GM04504 (cell line): Measurements from ENCODE around the gene AHNAK2.
"Not testable (repeated sequence)": the region's sequence is repeated elsewhere in the genome, so short reads cannot be mapped to it uniquely, and the experiment has no call there.

Source experiments
- DNase-seq: peaks from one replicate; pipeline ENCODE4 v3.0.0-alpha.2; 2012; ENCODE audit warnings: low read depth

The AHNAK2 gene

DNA sequence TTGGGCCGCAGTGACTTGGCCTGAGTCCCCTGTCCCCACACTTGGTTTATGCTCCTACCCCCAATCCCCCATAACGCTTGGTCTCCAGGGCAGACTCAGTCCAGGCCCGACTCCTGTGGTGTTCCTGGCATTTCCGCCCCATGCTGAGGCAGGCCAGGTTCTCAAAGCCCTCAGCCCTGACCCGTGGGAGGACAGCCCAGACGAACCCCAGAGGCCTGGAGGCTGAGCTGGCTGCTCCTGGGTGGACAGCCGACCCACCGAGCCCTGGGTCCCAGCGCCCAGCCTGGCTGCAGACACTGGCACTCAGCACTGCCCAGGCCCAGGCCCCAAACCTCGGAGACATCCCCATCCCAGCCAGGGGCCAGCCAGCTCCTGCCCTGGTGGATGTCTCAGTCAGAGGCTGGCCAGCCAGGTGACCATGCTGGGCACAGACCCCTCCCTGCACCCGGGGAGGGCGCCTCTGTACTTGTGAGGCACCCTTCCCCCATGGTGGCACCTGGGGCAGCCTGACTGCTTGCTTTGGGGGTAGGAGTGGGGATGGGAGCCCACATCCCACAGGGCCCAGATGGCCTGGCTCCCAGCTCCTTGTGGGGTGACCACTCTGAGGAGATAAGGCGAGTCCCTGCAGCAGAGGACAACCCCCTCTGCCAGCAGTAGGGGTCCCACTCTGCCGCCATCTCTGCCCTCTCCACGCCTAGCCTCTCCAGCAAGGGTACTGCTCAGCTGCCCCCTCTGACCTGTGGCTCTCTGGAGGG, 52.1 kb downstream of the AHNAK2 start:
- no peak for DNase-seq

DNA sequence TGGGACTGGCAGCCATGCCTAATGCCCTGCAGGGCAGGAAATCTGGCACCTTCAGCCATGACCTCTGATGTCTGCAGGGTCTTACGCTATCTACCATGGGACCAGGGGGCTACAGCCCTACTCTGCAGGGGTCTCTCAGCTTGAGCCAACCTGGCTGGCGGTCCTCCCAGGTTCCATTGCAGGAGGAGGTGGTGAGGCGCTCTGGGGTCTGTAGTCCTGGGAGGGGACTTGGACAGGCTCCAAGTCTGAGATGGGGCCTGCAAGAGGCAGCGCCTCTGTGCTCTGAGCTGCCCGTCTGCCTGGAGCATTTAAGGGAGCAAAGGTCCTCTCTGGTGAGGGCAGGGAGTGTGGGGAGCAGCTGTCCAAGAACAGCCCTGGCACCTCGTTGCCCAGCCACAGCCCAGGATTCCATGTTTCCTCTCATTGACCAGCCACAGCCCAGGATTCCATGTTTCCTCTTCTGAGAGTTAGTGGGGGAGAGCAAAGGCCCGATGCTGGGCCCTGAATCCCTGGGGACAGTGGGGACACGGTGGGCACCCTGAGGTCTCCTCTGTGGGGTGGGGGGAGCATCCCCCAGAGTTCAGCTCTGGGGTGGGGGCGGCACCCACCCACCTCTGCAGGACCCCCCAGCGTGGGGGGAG, 52.8 kb downstream of the AHNAK2 start:
- DNase-seq = no peak

DNA sequence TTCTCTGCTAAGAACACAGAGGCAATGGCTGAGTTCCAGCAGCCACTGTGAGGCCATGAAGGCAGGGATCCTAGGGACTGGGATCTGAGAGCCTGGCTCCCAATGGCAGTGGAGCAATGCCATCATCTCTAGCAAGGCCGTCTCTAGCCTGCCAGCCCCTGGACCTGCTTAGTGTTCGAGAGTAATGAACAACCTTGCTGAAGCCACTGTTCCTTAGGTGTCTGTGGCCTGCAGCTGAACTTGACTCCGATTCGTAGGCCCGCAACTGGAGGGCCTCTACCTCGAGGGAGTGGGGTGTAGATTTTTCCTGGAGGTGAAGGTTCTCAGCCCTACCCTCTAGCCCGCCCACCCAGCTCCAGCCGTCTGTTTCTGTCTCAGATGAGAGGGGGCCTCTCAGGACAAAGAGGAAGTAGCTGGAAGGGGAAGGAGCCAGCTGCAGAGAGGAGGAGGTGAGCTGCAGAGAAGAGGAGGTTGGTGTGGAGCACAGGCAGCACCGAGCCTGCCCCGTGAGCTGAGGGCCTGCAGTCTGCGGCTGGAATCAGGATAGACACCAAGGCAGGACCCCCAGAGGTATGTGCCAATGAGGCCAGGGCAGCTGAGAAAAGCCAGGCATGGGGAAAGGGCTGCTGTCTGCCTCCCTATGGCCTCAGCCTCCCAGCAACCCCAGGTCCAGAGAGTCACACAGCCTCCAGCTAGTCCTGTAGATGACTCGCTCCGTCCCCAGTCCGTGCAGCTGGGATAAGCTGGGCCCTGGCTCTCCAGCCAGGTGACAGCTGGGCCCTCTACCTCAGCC, 53.6 kb downstream of the AHNAK2 start, which contains the start of gene PLD4:
Gene PLD4 (plus strand): TSS at position 459 of the 793 bp plus-strand sequence. CDS start 2,262 bp downstream, outside the sequence.
- DNase-seq = no peak

DNA sequence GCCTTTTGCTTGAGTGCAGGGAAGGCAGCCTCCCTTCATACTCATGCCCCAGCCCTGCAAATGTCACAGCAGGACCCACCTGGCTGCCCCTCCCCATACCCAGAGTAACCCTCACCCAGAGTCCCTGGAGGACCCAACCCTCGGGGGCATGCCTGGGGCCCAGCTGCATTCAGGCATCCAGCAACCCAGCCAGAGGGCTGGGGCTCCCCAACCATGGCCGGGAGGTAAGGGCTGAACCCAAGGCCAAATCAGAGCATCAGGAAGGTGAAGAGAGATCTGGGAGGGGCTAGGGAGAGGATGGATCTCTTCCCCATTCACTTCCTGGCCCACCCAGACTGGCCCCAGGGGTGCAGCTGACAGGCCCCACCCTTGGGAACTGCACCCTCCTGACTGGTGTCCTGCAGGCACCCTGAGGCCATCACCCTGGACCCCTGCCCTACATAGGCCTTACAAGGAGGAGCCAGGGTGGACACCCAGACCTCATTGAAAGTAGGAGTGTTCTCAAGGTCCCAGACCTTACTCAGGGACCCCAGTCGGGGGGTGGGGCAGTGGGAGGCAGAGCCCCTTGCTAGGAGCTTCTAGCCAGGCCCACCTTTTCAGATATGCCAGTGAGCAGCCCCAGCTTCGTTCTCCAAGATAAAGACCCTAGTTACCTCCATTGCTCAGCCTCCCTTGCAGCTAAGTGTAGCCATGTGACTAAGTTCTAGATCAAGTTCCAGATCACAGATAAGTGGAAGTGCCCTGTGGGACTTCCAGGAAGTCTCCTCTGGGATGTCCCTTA, 54.3 kb downstream of the AHNAK2 start:
- no peak for DNase-seq

DNA sequence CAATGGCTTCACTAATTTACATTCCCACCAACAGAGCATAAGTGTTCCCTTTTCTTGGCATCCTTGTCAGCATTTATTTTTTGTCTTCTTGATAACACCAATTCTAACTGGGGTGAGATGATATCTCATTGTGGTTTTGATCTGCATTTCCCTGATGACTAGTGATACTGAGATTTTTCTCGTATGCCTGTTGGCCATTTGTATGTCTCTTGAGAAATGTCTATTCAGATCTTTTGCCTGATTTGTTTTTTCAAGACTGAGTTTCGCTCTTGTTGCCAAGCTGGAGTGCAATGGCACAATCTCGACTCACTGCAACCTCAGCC, 58.2 kb downstream of the AHNAK2 start:
- no peak for DNase-seq

DNA sequence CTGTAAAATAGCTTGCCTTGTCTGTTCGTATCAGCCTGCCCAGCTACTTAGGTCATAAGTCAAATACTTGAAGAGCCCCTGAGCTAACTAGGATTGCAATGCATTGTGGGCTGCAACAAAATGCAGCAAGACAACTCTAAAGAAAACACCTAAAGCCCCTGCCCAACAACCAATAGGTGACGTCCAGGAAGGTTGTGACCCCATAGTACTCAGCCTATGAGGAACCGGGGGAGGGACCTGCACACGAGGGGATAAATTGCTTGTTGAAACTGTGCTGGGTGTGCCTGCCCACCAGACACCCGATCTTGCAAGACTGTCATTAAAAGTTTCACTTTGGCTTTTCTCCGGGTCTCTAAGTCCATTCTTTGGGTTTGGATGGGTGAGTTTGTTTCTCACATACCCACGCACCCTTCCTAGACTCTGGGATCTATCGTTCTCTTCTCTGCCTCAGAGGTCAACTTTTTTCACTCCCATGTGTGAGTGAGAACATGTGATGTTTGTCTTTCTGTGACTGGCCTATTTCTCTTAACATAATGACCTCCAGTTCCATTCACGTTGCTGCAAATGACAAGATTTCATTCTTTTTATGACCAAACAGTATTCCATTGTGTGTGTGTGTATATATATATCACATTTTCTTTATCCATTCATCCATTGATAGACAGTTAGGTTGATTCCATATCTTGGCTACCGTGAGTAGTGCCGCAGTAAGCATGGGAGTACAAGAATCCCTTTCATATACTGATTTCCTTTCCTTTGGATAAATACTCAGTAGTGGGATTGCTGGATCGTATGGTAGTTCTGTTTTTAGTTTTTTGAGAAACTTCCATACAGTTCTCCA, 58.8 kb downstream of the AHNAK2 start:
- not testable (repeated sequence) for DNase-seq

DNA sequence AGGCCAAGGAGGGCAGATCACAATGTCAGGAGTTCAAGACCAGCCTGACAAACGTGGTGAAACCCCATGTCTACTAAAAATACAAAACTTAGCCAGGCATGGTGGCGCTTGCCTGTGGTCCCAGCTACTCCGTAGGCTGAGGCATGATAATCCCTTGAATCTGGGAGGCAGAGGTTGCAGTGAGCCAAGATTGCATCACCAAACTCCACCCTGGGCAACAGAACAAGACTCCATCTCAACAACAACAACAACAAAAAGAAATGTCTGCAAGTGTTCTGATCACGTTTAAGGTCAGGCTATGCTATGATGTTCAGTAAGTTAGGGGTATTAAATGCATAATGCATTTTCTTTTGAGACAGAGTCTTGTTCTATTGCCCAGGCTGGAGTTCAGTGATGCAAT, 60.2 kb downstream of the AHNAK2 start:
- DNase-seq = no peak

DNA sequence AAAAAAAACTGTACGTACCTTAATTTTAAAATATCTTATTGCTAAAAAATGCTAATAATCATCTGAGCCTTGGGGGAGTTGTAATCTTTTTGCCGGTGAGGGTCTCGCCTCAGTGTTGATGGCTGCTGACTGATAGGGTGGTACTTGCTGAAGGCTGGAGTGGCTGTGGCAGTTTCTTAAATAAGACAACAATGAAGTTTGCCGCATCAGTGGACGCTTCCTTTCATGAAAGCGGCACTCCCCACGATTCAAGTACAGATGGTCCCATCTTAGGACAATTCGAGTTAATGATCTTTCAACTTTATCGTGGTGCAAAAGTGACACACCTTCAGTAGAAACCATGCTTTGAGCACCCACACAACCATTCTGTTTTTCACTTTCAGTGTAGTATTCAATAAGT, 61.1 kb downstream of the AHNAK2 start:
- DNase-seq = no peak

DNA sequence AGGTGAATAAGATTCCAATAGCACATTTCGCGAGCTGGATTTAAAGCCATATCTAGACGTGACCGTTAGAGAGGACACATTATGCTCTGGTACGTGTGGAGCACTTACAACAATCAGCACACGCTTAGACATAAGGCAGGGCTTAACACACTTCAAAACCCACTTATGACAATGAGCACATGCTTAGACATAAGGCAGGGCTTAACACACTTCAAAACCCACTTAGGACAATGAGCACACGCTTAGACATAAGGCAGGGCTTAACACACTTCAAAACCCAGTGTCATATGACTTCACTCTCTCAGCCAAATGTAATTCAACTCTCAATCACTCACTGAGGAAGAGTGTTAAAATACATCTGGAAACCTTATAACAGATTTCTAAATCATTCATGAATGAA, 64.7 kb downstream of the AHNAK2 start:
- DNase-seq = no peak

DNA sequence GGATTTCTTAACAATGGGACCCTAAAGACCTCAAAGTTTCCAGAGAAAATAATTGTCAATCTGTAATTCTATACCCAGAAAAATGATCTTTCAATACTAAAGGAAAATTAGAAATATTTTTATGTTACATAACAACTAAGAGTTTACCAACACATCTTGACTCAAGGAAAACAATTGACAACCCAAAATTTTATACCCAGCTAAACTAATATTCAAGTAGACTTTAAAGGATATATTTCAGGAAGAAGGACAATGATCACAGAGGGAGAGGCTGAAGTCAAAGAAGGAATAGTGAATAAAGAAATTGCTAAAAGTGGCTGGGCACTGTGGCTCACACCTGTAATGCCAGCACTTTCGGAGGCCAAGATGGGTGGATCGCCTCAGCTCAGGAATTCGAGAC, 66.1 kb downstream of the AHNAK2 start:
- DNase-seq = no peak

DNA sequence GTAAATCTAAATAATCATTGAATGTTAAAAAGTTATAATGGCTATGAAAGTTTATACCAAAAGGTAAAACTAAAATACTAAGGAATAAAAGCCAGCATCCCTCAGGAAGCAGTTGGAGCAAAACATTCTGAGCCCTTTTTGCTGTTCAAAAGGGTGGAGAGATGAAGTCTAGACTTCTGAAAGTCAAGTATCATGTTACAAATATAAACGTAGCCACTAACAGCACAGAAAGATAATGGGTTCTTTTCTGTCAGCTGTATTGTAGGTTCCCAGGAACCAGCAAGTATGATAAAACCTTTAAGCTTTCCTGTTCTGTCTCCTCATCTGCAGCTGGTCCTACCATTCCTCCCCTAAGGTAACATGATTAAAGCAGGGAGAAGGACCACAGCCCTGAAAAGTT, 69.9 kb downstream of the AHNAK2 start:
- DNase-seq = no peak

DNA sequence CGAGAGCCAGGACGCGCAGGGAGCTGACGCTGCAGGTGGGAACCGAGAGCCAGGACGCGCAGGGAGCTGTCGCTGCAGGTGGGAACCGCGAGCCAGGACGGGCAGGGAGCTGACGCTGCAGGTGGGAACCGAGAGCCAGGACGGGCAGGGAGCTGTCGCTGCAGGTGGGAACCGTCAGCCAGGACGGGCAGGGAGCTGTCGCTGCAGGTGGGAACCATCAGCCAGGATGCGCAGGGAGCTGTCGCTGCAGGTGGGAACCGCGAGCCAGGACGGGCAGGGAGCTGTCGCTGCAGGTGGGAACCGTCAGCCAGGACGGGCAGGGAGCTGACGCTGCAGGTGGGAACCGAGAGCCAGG, 72.6 kb downstream of the AHNAK2 start:
- not testable (repeated sequence) for DNase-seq

DNA sequence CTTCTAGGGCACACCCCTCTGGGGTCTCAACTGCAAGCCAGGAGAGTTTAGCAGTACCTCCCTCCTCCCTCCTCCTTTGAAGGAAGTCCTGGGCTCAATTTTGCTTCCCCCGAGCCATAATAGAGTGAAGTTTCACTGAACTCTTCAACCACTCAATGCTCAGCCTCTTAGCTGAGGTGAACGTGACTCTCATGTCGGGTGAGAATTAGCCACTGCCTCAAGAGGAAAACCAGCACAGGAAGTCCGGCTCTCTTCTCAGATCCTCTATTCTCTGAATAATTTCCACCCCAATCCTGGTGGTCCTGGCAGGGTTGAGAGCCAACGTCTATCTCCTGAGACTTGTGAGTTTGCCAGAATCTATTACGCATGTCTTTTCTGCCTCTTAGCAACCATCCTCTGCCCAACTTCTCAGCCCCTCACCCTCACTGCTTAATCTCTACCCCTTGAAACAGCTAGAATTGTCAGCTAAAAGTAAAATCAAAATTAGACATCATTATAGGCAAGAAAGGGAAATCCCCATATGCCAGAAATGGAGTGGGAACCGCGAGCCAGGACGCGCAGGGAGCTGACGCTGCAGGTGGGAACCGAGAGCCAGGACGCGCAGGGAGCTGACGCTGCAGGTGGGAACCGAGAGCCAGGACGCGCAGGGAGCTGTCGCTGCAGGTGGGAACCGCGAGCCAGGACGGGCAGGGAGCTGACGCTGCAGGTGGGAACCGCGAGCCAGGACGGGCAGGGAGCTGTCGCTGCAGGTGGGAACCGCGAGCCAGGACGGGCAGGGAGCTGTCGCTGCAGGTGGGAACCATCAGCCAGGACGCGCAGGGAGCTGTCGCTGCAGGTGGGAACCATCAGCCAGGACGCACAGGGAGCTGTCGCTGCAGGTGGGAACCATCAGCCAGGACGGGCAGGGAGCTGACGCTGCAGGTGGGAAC, 73.3 kb downstream of the AHNAK2 start:
- DNase-seq = not testable (repeated sequence)

DNA sequence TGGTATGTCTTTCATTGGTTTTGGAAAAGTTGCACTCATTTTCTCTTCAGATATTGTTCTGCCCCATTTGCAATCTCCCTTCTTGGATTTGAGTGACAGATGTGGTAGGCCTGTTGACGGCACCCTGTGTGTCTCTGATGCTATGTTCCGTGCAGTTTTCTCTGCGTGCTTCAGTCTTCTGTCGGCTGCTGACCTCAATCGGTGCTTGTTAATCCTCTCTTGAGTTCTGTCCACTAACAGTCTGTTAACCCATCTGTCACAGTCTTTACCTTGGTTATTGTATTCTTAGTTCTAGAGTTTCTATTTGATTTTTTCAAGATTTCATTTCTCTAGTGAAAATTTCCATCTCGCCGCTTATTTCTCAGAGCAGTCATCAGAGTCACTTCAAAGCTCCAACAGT, 74.2 kb downstream of the AHNAK2 start:
- no peak for DNase-seq

DNA sequence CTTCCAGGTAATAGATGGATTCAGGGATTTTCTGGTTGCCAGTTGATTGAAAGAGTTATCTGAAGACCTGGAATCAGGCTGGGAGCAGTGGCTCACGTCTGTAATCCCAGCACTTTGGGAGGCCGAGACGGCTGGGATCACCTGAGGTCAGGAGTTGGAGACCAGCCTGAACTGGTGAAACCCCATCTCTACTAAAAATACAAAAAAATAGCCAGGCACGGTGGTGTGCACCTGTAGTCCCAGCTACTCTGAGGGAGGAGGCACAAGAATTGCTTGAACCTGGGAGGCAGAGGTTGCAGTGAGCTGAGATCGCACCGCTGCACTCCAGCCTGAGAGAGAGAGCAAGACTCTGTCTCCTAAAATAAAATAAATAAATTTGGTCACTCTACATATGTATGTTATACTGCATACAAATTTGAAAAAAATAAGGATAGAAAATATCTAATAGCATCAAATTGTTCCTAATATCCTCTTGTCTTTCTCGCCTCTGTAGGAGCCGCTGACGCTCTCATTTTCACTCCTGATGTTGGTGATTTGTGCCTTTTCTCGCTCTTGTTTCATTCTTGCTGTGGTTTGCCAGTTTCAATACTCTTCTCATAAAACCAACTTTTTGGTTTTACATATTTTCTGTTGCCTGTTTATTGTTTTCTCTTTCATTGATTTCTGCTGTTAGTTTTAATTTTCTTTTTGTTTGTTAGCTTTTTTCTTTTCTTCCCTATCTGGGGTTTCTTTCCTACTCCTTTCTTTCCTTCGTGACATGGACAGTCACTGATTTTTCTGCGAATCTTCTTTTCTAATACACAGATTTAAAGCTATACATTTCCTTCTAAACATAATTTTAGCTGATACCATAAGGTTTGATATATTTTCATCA, 77.3 kb downstream of the AHNAK2 start:
- DNase-seq = no peak

DNA sequence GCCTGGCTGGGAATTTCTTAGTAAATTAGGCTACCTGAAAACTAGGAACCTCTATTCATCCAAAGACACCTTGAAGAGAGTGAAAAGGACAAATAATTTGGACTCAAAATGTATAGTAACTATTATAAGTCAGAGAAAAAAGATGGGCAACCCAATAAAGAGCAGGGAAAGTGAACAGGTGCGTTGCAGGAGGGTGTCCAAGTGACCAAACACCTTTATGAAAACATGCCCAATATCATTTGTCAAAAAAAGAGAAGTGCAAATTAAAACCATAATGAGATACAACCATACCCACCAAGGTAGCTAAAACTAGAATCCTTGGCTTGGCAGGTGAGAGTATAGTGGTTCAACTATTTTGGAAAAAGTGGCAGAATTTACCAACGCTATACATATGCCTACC, 78.4 kb downstream of the AHNAK2 start:
- DNase-seq = no peak

DNA sequence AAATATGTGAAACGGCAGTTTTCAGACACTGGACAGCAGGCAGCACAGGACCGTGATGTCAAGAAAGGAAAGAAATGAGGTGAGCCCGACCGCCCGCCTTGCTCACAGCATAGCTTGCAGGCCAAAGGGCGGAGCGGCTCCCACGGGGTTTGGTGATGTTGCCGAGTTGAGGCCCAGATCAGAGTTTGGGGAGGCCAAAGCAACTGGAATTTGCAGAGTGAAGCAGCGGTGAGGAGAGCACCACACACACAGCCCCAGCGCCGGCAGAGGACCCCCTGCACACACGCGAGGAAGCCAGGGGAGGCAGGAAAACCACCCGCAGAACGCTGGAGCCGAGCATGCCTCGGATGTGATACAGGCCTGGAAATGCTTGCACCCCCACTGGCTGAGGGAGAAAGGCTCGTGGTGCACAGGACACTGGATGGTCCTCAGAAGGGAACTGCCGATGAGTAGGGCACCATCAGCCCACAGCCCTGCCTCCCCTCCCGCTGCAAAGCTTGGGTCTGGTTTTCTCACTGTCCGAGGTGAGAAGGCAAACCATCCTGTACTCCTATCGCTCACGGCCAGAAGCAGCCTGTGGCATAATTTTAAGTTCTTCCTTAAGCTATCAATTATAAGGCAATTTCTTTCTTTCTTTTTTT, 79.2 kb downstream of the AHNAK2 start:
- no peak for DNase-seq

DNA sequence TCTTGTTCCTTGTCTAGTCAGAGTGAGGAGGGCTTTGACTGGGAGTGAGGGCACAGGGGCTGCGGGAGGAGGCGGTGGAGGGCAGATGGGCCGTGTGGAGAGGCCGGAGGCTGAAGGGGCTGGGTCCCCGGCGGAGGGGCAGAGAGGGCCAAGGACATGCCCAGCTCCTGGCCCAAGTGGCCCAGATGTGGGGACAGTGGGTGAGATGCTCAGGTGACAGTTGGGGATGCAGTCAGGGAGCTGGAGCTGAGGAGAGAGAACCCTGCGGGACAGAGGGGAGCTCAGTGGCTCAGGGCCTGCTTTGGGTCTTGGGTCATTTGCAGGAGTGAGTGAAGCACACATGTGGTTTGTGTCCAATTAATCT, 80.0 kb downstream of the AHNAK2 start:
- no peak for DNase-seq
